Kidney epithelial cell (primary cell): ENCODE results near the gene G3BP1. TPM values are rescaled to one million over a fixed set of nuclear protein-coding genes. Genes with fewer than 3 reads are reported as not detected.

ENCODE experiments used
- DNase-seq: peaks from one replicate; pipeline ENCODE4 v3.0.0-alpha.2; 2010; ENCODE audit warnings: low read depth
- H3K27me3 ChIP-seq: 2 replicates; pipeline ENCODE4 v1.6.0; 2011; ENCODE audit warnings: low read length; ENCODE audit not compliant: control insufficient read depth, insufficient read depth
- H3K36me3 ChIP-seq: 2 replicates; pipeline ENCODE4 v1.5.1; 2011; ENCODE audit warnings: low read length; ENCODE audit not compliant: control insufficient read depth, insufficient read depth
- H3K4me3 ChIP-seq: 2 replicates; pipeline ENCODE4 v1.5.1; 2011; ENCODE audit warnings: low read depth, mild to moderate bottlenecking, control low read depth, low read length
- total RNA-seq: library from RNA; depleted of rRNA; stranded (reverse); fragments of >200 nt; gene quantifications from 2 replicates; pipeline ENCODE4 v1.2.3, GENCODE V29; 2015
- TF ChIP-seq, protein P1 (sequence below): IDR thresholded peaks from 2 replicates; pipeline ENCODE4 v1.5.1; 2011; ENCODE audit warnings: mild to moderate bottlenecking, moderate library complexity, low read length, control low read depth, inconsistent platforms; ENCODE audit not compliant: insufficient read depth, poor library complexity, severe bottlenecking

G3BP1 gene
- total RNA-seq, 1 donor from 2014 or later = 154 TPM

- TF ChIP-seq, protein P1, sequence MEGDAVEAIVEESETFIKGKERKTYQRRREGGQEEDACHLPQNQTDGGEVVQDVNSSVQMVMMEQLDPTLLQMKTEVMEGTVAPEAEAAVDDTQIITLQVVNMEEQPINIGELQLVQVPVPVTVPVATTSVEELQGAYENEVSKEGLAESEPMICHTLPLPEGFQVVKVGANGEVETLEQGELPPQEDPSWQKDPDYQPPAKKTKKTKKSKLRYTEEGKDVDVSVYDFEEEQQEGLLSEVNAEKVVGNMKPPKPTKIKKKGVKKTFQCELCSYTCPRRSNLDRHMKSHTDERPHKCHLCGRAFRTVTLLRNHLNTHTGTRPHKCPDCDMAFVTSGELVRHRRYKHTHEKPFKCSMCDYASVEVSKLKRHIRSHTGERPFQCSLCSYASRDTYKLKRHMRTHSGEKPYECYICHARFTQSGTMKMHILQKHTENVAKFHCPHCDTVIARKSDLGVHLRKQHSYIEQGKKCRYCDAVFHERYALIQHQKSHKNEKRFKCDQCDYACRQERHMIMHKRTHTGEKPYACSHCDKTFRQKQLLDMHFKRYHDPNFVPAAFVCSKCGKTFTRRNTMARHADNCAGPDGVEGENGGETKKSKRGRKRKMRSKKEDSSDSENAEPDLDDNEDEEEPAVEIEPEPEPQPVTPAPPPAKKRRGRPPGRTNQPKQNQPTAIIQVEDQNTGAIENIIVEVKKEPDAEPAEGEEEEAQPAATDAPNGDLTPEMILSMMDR = no peak
- Histone ChIP-seq H3K36me3 (no peaks in the 10 kb centered on the region), H3K4me3 (peak overlapping the region; percentile 42), H3K27me3 (no peaks in the 10 kb centered on the region)
- no peak for DNase-seq
Observed at GRCh38 chr5:151770383-151771258, 1.1 kb upstream of the G3BP1 start.

- Histone ChIP-seq H3K27me3 (no peaks in the 10 kb centered on the region), H3K4me3 (peak overlapping the region; percentile 90), H3K36me3 (no peaks in the 10 kb centered on the region)
- no peak for DNase-seq
- TF ChIP-seq, protein P1 = no peak
Observed at GRCh38 chr5:151772029-151772845, 483 bp downstream of the G3BP1 start.

- TF ChIP-seq, protein P1 = no peak
- DNase-seq = no peak
Observed at GRCh38 chr5:151772846-151773561, 1.2 kb downstream of the G3BP1 start.

GRCh38 chr5:151773951-151774350 is 2.2 kb downstream of the G3BP1 start:
- H3K36me3 ChIP-seq = no peaks in the 10 kb centered on the region
- no peaks in the 10 kb centered on the region for H3K27me3 ChIP-seq
- no peak for DNase-seq
- TF ChIP-seq, protein P1 = no peak
- peak overlapping the region; percentile 90 for H3K4me3 ChIP-seq

More at GRCh38 chr5:151772846-151773561, 1.2 kb downstream of the G3BP1 start:
- Histone ChIP-seq H3K4me3 (peak overlapping the region; percentile 90), H3K27me3 (no peaks in the 10 kb centered on the region), H3K36me3 (no peaks in the 10 kb centered on the region)

- H3K4me3 ChIP-seq = no peak overlapping the region
- TF ChIP-seq, protein P1 = no peak
- no peaks in the 10 kb centered on the region for H3K27me3 ChIP-seq
- H3K36me3 ChIP-seq = no peaks in the 10 kb centered on the region
- no peak for DNase-seq
Observed at GRCh38 chr5:151775025-151775606, 3.4 kb downstream of the G3BP1 start.
